HEK293 (cell line): ENCODE results near the gene HSDL2.

Experiments
- CTCF ChIA-PET: fragments of 350-600 bp; formaldehyde crosslinking; extraction: SDS; loops from one replicate; lab custom pipeline; 2021; ENCODE audit warnings: antibody characterized with exemption; lab: Yijun Ruan, JAX
- POLR2A ChIA-PET: fragments of 300-600 bp; formaldehyde crosslinking; extraction: SDS; loops from one replicate; lab custom pipeline; 2020; ENCODE audit warnings: antibody characterized with exemption, inconsistent platforms; lab: Yijun Ruan, JAX
- H3K27ac ChIP-seq: fragments of 200-500 bp; sonication (Bioruptor generic); 2 replicates; pipeline ENCODE4 v1.5.1; 2014; ENCODE audit warnings: low read depth, low read length, control low read depth, inconsistent platforms; ENCODE audit errors: extremely low read depth
- H3K36me3 ChIP-seq, 2 experiments: fragments of 200-500 bp in 1 of 2; sonication (Bioruptor generic) in 1 of 2; 1 replicate in 1 of 2; 2 replicates in 1 of 2; pipeline ENCODE4 v1.5.1; 2014 to 2017; ENCODE audit warnings: inconsistent platforms in 2 of 2, low read length in 2 of 2; ENCODE audit not compliant: control insufficient read depth in 2 of 2, insufficient read depth in 1 of 2
- H3K4me1 ChIP-seq: fragments of 200-500 bp; sonication (Bioruptor generic); 2 replicates; pipeline ENCODE4 v1.5.1; 2014; ENCODE audit warnings: mild to moderate bottlenecking, low read length, inconsistent platforms; ENCODE audit not compliant: control insufficient read depth, insufficient read depth
- H3K4me3 ChIP-seq: 2 replicates; pipeline ENCODE4 v1.5.1; 2011; ENCODE audit warnings: low read depth, mild to moderate bottlenecking, control low read depth, low read length, moderate library complexity
- H3K9me3 ChIP-seq: fragments of 200-500 bp; sonication (Bioruptor generic); 2 replicates; pipeline ENCODE4 v1.5.1; 2014; ENCODE audit warnings: low read depth, low read length, inconsistent platforms; ENCODE audit not compliant: control insufficient read depth, insufficient read depth
- GLIS1 ChIP-seq: fragments of 450-650 bp; formaldehyde crosslinking; IDR thresholded peaks from 2 replicates; pipeline ENCODE4 v1.5.1; 2016; ENCODE audit warnings: missing biosample characterization, missing genetic modification characterization
- RBAK ChIP-seq: fragments of 450-650 bp; formaldehyde crosslinking; IDR thresholded peaks from 2 replicates; pipeline ENCODE4 v1.5.1; 2016; ENCODE audit warnings: missing biosample characterization, missing genetic modification characterization
- SCRT1 ChIP-seq: fragments of 450-650 bp; formaldehyde crosslinking; IDR thresholded peaks from 2 replicates; pipeline ENCODE4 v1.5.1; 2016; ENCODE audit warnings: missing biosample characterization, missing genetic modification characterization, borderline replicate concordance
- SP2 ChIP-seq: fragments of 450-650 bp; formaldehyde crosslinking; IDR thresholded peaks from 2 replicates; pipeline ENCODE4 v1.5.1; 2016; ENCODE audit warnings: missing biosample characterization, missing genetic modification characterization
- SP3 ChIP-seq: fragments of 450-650 bp; formaldehyde crosslinking; IDR thresholded peaks from 2 replicates; pipeline ENCODE4 v1.5.1; 2016; ENCODE audit warnings: missing biosample characterization, missing genetic modification characterization
- WT1 ChIP-seq: fragments of 450-650 bp; formaldehyde crosslinking; IDR thresholded peaks from 2 replicates; pipeline ENCODE4 v1.5.1; 2016; ENCODE audit warnings: missing biosample characterization, missing genetic modification characterization
- YY2 ChIP-seq: fragments of 450-650 bp; formaldehyde crosslinking; IDR thresholded peaks from 2 replicates; pipeline ENCODE4 v1.5.1; 2016; ENCODE audit warnings: missing biosample characterization, missing genetic modification characterization
- ZFP37 ChIP-seq: fragments of 450-650 bp; formaldehyde crosslinking; IDR thresholded peaks from 2 replicates; pipeline ENCODE4 v1.5.1; 2016; ENCODE audit warnings: missing biosample characterization, missing genetic modification characterization
- ZNF114 ChIP-seq: fragments of 450-650 bp; formaldehyde crosslinking; IDR thresholded peaks from 2 replicates; pipeline ENCODE4 v1.5.0; 2017; ENCODE audit warnings: missing biosample characterization, missing genetic modification characterization
- ZNF157 ChIP-seq: fragments of 450-650 bp; formaldehyde crosslinking; IDR thresholded peaks from 2 replicates; pipeline ENCODE4 v1.5.1; 2016; ENCODE audit warnings: missing biosample characterization, missing genetic modification characterization
- ZNF2 ChIP-seq: fragments of 450-650 bp; formaldehyde crosslinking; IDR thresholded peaks from 2 replicates; pipeline ENCODE4 v1.5.1; 2016; ENCODE audit warnings: missing biosample characterization, missing genetic modification characterization
- ZNF302 ChIP-seq: fragments of 450-650 bp; formaldehyde crosslinking; IDR thresholded peaks from 2 replicates; pipeline ENCODE4 v1.5.1; 2016; ENCODE audit warnings: missing biosample characterization, missing genetic modification characterization, low read depth
- ZNF423 ChIP-seq: fragments of 450-650 bp; formaldehyde crosslinking; IDR thresholded peaks from 2 replicates; pipeline ENCODE4 v1.5.1; 2016; ENCODE audit warnings: missing biosample characterization, missing genetic modification characterization
- ZNF510 ChIP-seq: fragments of 450-650 bp; formaldehyde crosslinking; IDR thresholded peaks from 2 replicates; pipeline ENCODE4 v1.5.1; 2018; ENCODE audit warnings: mild to moderate bottlenecking, missing genetic modification characterization, missing biosample characterization; ENCODE audit not compliant: insufficient replicate concordance
- ZNF521 ChIP-seq: fragments of 450-650 bp; formaldehyde crosslinking; IDR thresholded peaks from 2 replicates; pipeline ENCODE4 v1.5.1; 2017; ENCODE audit warnings: missing biosample characterization, mild to moderate bottlenecking, missing genetic modification characterization
- ZNF548 ChIP-seq: fragments of 450-650 bp; formaldehyde crosslinking; IDR thresholded peaks from 2 replicates; pipeline ENCODE4 v1.5.1; 2016; ENCODE audit warnings: missing biosample characterization, missing genetic modification characterization
- ZNF621 ChIP-seq: fragments of 450-650 bp; formaldehyde crosslinking; IDR thresholded peaks from 2 replicates; pipeline ENCODE4 v1.5.1; 2017; ENCODE audit warnings: missing biosample characterization, missing genetic modification characterization
- ZNF837 ChIP-seq: fragments of 450-650 bp; formaldehyde crosslinking; IDR thresholded peaks from 2 replicates; pipeline ENCODE4 v1.5.1; 2016; ENCODE audit warnings: missing biosample characterization, missing genetic modification characterization
- ZXDB ChIP-seq: fragments of 450-650 bp; formaldehyde crosslinking; IDR thresholded peaks from 2 replicates; pipeline ENCODE4 v1.5.1; 2016; ENCODE audit warnings: missing biosample characterization, missing genetic modification characterization
- TF ChIP-seq, protein P1 (sequence below): fragments of 450-650 bp; formaldehyde crosslinking; IDR thresholded peaks from 2 replicates; pipeline ENCODE4 v1.5.1; 2017; ENCODE audit warnings: missing biosample characterization, missing genetic modification characterization
- TF ChIP-seq, protein P2 (sequence below): fragments of 450-650 bp; formaldehyde crosslinking; IDR thresholded peaks from 2 replicates; pipeline ENCODE4 v1.5.1; 2017; ENCODE audit warnings: missing biosample characterization, missing genetic modification characterization
- TF ChIP-seq, protein P3 (sequence below): sonication (generic); formaldehyde crosslinking; IDR thresholded peaks from 2 replicates; pipeline ENCODE4 v1.8.1; 2022; ENCODE audit warnings: mild to moderate bottlenecking, moderate library complexity, missing genetic modification reagents
- TF ChIP-seq, protein P4 (sequence below): fragments of 450-650 bp; IDR thresholded peaks from 2 replicates; pipeline ENCODE4 v1.5.1; 2018; ENCODE audit warnings: missing biosample characterization, mild to moderate bottlenecking, missing genetic modification characterization
- TF ChIP-seq, protein P5 (sequence below): fragments of 450-650 bp; formaldehyde crosslinking; IDR thresholded peaks from 2 replicates; pipeline ENCODE4 v1.5.1; 2016; ENCODE audit warnings: missing biosample characterization, missing genetic modification characterization
- TF ChIP-seq, protein P6 (sequence below): fragments of 450-650 bp; formaldehyde crosslinking; IDR thresholded peaks from 2 replicates; pipeline ENCODE4 v1.5.1; 2016; ENCODE audit warnings: missing biosample characterization, missing genetic modification characterization

HSDL2 gene

DNA sequence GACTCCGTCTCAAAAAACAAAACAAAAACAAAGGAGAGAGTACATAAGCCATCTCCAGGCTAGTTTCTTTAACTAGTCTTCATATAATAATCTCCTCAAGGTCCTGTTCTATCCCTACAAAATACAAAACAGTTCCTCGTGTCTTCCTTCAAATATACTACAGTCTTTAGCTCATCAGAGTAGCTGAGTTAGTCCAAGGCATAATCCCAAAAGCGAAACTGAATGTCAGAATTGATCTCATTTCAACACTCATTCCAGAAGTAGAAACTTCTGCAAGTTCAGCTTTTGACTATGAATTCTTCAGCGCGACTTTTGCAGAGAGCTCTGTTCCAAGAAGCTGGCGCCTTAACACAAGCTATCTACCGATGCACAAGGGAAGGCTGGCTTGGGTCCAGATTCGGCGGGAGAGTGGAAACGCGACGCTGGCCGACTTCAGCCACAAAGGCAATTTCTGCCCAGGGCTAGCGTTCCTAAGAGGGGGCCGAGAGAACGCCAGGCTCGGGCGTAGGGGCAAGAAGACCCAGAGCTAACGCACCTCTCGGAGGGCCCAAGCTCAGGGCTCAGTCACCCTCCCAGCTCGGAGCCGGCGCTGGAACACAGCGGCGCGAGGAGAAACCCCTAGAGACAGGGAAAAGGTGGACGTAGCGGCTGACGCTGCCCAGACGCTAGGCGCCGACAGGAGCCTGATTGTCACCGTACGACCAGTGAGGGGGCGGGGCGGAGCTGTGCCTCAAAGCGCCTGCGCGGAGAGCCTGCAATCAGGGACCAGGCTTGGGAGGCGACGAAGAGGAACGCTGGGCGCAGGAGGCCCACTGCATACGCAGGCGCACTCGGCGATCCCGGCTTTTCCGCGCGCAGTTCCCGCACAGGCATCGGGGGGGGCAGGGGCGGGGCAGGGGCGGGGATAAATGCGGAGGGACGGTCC is 469 bp upstream of the HSDL2 start:
- CTCF ChIA-PET = interaction anchor here (0.6 to 5.0 kb wide), 9 partner anchors 8 to 779 kb away, joined by 3 to 25 read pairs (median 4); partner anchors contain the start of gene PTBP3
- H3K4me3 ChIP-seq = peak overlapping the region; percentile 89
- H3K9me3 ChIP-seq = no peaks in the 10 kb centered on the region
- H3K36me3 ChIP-seq = no peaks in the 10 kb centered on the region
- H3K4me1 ChIP-seq = no peaks in the 10 kb centered on the region
- peak overlapping the region; percentile 95 for H3K27ac ChIP-seq
- POLR2A ChIA-PET = interaction anchor here (0.5 to 3.3 kb wide), 42 partner anchors 8 to 842 kb away, joined by 3 to 27 read pairs (median 4); partner anchors contain the start of genes DNAJC25, FKBP15, INIP and KIAA1958
- TF ChIP-seq ZNF548 (tag by site-specific recombination) = no peak
- TF ChIP-seq, protein P1, sequence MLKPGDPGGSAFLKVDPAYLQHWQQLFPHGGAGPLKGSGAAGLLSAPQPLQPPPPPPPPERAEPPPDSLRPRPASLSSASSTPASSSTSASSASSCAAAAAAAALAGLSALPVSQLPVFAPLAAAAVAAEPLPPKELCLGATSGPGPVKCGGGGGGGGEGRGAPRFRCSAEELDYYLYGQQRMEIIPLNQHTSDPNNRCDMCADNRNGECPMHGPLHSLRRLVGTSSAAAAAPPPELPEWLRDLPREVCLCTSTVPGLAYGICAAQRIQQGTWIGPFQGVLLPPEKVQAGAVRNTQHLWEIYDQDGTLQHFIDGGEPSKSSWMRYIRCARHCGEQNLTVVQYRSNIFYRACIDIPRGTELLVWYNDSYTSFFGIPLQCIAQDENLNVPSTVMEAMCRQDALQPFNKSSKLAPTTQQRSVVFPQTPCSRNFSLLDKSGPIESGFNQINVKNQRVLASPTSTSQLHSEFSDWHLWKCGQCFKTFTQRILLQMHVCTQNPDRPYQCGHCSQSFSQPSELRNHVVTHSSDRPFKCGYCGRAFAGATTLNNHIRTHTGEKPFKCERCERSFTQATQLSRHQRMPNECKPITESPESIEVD (tag by site-specific recombination) = no peak
- peak; percentile 88 for TF ChIP-seq SP2
- peak; percentile 34; the same call in 1 of the 2 replicates for TF ChIP-seq ZNF2 (tag by site-specific recombination)
- no peak for TF ChIP-seq RBAK (tag by site-specific recombination)
- no peak for TF ChIP-seq ZNF621 (tag by site-specific recombination)
- no peak; the same call in none of the 2 replicates for TF ChIP-seq ZXDB (tag by site-specific recombination)
- TF ChIP-seq, protein P2, sequence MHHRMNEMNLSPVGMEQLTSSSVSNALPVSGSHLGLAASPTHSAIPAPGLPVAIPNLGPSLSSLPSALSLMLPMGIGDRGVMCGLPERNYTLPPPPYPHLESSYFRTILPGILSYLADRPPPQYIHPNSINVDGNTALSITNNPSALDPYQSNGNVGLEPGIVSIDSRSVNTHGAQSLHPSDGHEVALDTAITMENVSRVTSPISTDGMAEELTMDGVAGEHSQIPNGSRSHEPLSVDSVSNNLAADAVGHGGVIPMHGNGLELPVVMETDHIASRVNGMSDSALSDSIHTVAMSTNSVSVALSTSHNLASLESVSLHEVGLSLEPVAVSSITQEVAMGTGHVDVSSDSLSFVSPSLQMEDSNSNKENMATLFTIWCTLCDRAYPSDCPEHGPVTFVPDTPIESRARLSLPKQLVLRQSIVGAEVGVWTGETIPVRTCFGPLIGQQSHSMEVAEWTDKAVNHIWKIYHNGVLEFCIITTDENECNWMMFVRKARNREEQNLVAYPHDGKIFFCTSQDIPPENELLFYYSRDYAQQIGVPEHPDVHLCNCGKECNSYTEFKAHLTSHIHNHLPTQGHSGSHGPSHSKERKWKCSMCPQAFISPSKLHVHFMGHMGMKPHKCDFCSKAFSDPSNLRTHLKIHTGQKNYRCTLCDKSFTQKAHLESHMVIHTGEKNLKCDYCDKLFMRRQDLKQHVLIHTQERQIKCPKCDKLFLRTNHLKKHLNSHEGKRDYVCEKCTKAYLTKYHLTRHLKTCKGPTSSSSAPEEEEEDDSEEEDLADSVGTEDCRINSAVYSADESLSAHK (tag by site-specific recombination) = no peak
- no peak for TF ChIP-seq ZNF114 (tag by site-specific recombination)
- TF ChIP-seq, protein P3, sequence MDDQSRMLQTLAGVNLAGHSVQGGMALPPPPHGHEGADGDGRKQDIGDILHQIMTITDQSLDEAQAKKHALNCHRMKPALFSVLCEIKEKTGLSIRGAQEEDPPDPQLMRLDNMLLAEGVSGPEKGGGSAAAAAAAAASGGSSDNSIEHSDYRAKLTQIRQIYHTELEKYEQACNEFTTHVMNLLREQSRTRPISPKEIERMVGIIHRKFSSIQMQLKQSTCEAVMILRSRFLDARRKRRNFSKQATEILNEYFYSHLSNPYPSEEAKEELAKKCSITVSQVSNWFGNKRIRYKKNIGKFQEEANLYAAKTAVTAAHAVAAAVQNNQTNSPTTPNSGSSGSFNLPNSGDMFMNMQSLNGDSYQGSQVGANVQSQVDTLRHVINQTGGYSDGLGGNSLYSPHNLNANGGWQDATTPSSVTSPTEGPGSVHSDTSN (CRISPR knock-in tag) = no peak
- TF ChIP-seq ZNF157 (tag by site-specific recombination) = no peak
- TF ChIP-seq ZNF837 (tag by site-specific recombination) = no peak
- TF ChIP-seq, protein P4, sequence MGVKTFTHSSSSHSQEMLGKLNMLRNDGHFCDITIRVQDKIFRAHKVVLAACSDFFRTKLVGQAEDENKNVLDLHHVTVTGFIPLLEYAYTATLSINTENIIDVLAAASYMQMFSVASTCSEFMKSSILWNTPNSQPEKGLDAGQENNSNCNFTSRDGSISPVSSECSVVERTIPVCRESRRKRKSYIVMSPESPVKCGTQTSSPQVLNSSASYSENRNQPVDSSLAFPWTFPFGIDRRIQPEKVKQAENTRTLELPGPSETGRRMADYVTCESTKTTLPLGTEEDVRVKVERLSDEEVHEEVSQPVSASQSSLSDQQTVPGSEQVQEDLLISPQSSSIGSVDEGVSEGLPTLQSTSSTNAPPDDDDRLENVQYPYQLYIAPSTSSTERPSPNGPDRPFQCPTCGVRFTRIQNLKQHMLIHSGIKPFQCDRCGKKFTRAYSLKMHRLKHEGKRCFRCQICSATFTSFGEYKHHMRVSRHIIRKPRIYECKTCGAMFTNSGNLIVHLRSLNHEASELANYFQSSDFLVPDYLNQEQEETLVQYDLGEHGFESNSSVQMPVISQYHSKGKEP (tag by site-specific recombination) = no peak
- TF ChIP-seq, protein P5, sequence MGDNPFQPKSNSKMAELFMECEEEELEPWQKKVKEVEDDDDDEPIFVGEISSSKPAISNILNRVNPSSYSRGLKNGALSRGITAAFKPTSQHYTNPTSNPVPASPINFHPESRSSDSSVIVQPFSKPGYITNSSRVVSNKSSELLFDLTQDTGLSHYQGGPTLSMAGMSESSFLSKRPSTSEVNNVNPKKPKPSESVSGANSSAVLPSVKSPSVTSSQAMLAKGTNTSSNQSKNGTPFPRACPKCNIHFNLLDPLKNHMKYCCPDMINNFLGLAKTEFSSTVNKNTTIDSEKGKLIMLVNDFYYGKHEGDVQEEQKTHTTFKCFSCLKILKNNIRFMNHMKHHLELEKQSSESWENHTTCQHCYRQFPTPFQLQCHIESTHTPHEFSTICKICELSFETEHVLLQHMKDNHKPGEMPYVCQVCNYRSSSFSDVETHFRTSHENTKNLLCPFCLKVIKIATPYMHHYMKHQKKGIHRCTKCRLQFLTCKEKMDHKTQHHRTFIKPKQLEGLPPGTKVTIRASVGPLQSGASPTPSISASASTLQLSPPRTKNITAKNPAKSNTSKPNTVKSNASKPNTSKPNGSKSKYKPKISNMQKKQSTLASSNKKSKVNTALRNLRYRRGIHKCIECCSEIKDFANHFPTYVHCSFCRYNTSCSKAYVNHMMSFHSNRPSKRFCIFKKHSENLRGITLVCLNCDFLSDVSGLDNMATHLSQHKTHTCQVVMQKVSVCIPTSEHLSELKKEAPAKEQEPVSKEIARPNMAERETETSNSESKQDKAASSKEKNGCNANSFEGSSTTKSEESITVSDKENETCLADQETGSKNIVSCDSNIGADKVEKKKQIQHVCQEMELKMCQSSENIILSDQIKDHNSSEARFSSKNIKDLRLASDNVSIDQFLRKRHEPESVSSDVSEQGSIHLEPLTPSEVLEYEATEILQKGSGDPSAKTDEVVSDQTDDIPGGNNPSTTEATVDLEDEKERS (tag by site-specific recombination) = no peak
- TF ChIP-seq, protein P6, sequence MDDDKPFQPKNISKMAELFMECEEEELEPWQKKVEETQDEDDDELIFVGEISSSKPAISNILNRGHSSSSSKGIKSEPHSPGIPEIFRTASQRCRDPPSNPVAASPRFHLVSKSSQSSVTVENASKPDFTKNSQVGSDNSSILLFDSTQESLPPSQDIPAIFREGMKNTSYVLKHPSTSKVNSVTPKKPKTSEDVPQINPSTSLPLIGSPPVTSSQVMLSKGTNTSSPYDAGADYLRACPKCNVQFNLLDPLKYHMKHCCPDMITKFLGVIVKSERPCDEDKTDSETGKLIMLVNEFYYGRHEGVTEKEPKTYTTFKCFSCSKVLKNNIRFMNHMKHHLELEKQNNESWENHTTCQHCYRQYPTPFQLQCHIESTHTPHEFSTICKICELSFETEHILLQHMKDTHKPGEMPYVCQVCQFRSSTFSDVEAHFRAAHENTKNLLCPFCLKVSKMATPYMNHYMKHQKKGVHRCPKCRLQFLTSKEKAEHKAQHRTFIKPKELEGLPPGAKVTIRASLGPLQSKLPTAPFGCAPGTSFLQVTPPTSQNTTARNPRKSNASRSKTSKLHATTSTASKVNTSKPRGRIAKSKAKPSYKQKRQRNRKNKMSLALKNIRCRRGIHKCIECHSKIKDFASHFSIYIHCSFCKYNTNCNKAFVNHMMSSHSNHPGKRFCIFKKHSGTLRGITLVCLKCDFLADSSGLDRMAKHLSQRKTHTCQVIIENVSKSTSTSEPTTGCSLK (tag by site-specific recombination) = no peak
- TF ChIP-seq ZFP37 (tag by site-specific recombination) = peak; percentile 36; the same call in 1 of the 2 replicates
- no peak for TF ChIP-seq SCRT1 (tag by site-specific recombination)
- no peak for TF ChIP-seq ZNF302
- peak; percentile 40; the same call in 1 of the 2 replicates for TF ChIP-seq GLIS1 (tag by site-specific recombination)
- no peak for TF ChIP-seq WT1 (tag by site-specific recombination)
- no peak for TF ChIP-seq ZNF510 (tag by site-specific recombination)
- no peak for TF ChIP-seq ZNF521 (tag by site-specific recombination)
- no peak for TF ChIP-seq YY2 (tag by site-specific recombination)
- peak; percentile 68 for TF ChIP-seq SP3 (tag by site-specific recombination)
- TF ChIP-seq ZNF423 (tag by site-specific recombination) = no peak
